Measurements from ENCODE around the gene ACCSL.

The ACCSL gene

DNA sequence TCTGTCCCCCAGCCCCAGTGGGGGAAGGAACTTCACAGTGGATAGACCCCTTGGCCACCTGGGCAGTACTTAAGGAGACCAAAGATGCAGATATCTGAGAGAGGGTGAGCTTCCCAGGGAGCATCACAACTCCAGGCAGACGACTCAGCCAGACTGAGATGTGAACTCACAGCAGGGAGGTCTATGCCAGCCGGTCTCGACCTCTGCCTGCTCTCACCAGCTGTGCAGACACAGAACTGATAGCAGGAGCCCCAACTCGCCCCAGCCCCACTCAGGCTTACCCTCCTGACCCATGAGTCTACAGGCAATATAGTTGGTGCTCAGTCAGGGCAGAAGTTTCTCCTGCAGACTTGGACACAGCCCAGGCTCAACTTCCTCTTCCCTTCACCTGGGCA lies 29.7 kb upstream of the ACCSL start:
- no peak for DNase-seq (ENCODE audit: low read depth, low spot score)

DNA sequence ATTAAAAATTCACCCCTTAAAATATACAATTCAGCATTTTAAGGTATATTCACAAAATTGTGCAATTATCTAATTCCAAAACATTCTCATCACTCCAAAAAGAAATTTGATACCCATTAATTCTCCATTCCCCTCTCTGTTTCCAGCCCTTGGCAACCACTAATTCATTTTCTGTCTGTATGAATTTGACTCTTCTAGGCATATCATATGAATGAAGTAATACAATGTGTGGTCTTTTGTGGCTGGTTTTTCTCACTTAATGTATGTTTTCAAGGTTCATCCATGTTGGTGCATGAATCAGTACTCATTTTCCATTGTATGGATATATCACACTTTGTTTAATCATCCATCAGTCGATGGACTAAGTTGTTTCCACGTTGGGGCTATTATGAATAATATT lies 29.0 kb upstream of the ACCSL start:
- DNase-seq (ENCODE audit: low read depth, low spot score) = no peak

GRCh38 chr11:44024977-44025376 lies 22.8 kb upstream of the ACCSL start:
- DNase-seq (ENCODE audit: low read depth, low spot score) = no peak

- no peak for DNase-seq (ENCODE audit: low read depth, low spot score)
Observed at GRCh38 chr11:44025727-44026126, 22.1 kb upstream of the ACCSL start.

DNA sequence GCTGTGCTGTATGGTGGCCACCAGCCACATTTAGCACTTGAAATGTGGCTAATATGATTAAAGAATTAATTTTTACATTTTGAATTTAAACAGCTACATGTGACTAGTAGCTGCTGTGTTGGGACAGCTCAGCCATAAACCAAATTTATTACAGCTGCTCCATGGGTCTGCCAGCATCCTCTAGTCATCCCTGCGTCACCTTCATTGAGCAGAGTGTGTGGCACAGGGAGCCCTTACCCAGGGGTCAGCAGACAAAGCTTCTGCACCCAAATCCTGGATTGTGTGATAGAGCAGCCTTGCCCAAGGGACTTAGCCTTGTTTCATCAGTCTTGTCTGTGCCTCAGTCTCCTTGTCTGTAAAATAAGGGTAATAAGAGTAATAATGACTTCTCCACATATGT lies 19.4 kb upstream of the ACCSL start:
- no peak for DNase-seq (ENCODE audit: low read depth, low spot score)

DNA sequence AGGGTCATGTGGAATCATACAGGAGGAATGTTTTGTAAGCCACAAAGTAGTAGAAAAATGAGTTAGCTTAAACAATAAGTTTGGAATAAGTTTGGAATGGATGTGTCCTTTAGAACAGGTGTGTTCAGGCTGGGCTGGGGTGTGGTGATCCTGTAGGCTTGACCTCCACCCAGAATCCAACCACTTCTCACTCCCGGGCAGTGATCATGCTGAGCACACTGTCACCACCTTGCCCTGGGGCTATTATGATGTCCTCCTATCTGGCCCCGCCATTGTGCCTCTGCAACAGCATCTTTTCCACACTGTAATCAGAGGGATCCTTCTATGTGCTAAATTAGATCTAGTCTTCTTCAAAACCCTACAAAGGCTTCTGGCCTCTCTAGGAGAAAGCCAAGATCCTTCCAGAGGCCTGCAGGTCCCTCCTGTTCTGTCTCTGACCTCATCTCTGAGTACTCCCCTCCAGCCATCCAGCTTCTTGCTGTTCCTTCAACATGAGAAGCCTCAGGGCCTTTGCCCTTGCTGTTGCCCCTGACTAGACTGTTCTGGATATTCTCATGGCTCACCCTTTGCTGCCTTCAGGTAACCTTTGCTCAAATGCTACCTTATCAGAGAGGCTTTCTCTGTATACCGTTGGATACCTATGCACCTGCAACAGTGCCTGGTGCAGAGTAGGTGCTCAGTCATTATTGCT lies 18.8 kb upstream of the ACCSL start:
- DNase-seq (ENCODE audit: low read depth, low spot score) = no peak

DNA sequence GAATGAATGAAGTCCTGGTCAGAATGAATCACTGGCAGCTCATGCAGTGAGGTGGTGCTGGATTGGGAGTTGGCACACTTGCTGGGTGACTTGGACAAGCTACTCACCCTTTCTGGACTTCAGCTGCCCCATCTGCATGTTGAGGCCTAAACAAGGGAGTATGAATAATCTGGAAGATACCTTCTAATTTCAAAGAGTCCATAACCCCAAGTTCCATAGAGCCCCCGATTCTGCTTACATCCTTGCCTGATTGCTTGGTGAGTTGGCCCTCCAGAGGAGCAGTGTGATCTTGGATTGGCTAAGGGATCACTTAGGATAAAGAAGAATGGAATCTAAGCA lies 18.3 kb upstream of the ACCSL start:
- DNase-seq (ENCODE audit: low read depth, low spot score) = no peak

DNA sequence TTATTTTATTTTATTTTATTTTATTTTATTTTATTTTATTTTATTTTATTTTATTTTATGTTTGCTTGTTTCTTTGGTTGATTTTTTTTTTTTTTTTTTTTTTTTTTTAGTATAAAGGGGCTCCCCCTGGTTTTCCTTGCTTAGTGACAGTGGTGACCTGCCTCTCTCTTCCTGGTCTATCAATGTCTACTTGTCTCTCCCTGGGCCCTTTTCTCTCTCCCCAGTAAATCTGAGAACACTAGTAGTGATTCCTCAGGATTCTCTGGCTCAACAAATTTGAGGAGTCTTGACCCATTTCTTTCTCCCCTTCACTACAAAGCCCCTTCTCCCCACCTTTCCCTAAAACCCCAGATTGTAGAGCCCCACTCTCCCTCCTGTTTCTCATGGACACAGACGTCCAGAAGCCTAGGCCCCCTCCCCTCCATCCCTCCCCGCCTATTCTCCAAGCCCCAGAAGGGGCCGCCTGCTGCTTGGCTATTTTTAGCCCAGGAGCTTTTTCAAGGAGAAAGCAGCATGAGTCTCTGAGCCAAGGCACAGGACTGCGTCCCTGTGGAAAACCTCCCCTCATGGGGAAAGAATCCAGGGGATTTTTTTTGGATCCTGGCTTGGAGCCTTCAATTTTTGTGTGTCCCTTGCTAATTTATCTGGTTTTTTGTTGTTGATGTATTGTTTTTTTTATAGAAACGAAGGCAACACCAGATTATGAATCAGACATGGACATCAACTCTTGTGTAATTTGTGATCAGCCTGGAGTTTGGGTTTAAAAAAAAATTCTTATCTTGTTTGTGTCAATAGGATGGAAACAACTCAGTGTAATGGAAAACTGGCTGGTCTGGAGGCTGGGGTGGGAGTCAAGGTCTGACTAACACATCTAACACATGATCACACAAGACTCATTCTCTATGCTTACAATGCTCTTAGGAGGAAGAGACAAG lies 17.5 kb upstream of the ACCSL start:
- no peak for DNase-seq (ENCODE audit: low read depth, low spot score)

- DNase-seq (ENCODE audit: low read depth, low spot score) = no peak
Observed at GRCh38 chr11:44030996-44031395, 16.8 kb upstream of the ACCSL start.

- no peak for DNase-seq (ENCODE audit: low read depth, low spot score)
Observed at GRCh38 chr11:44031549-44031948, 16.2 kb upstream of the ACCSL start.

- DNase-seq (ENCODE audit: low read depth, low spot score) = peak; percentile 29
Observed at GRCh38 chr11:44032299-44033085, 15.3 kb upstream of the ACCSL start.

DNA sequence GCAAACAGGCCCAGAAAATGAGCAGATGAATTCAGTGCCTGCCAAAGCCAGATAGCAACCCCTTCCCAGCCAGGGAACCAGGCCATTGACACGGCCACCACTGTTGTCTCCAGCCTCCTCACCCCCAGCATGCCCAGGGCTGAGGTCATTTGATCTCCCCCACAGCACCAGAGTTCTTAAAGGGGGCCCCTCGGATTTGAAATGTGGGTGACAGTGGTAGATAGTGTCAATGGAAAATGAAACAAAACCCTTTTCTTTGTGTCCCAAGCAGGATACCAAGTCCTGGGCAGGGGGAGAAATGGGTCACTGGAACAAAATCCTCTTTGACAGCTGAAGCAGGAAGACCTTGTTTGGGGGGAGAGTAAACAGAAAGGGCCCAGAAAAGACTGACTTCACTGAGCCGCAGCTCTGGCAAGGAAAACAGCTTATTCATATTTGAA lies 14.3 kb upstream of the ACCSL start:
- no peak for DNase-seq (ENCODE audit: low read depth, low spot score)

DNA sequence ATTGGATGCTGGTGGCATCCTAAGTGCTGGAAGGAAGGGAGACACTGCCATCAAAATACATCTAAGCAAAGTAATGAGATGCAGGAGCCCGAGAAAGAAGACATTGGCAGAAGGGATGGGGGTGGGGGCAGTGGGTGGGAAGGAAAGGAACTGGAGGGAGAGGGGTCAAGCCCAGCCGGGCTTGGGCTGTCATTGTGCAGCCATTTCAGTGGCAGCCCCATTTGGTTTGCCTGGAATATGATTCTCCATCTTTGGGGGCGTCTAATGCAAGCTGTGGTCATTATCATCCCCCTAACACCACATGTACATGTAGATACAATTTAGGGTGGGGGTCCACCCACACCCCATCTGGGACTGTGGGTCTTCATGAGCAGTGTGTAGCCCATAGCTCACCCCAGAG lies 13.9 kb upstream of the ACCSL start:
- no peak for DNase-seq (ENCODE audit: low read depth, low spot score)

- no peak for DNase-seq (ENCODE audit: low read depth, low spot score)
Observed at GRCh38 chr11:44034639-44035038, 13.1 kb upstream of the ACCSL start.

- DNase-seq (ENCODE audit: low read depth, low spot score) = peak; percentile 37
Observed at GRCh38 chr11:44036811-44037657, 10.7 kb upstream of the ACCSL start.

- DNase-seq (ENCODE audit: low read depth, low spot score) = no peak
Observed at GRCh38 chr11:44037658-44037998, 10.2 kb upstream of the ACCSL start.

DNA sequence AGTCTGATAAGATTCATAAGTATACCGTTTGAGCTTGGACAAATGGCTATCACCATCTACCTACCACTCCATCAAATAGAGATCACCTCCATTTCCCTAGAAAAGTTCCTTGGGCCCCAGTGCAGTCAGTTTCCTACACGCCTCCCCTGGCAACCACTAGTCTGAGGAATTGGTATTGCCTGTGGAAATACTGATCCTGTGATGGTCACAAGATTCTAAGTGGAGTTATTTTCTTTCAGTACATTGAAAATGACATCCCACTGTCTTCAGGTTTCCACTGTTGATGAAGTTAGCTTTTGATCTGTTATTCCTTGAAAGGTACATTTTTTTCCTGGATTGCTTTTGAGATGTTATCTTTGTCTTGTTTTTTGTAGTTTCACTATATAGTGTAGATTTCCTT lies 4.6 kb upstream of the ACCSL start:
- no peak for DNase-seq (ENCODE audit: low read depth, low spot score)

GRCh38 chr11:44046182-44046581 lies 1.6 kb upstream of the ACCSL start:
- no peak for DNase-seq (ENCODE audit: low read depth, low spot score)

DNA sequence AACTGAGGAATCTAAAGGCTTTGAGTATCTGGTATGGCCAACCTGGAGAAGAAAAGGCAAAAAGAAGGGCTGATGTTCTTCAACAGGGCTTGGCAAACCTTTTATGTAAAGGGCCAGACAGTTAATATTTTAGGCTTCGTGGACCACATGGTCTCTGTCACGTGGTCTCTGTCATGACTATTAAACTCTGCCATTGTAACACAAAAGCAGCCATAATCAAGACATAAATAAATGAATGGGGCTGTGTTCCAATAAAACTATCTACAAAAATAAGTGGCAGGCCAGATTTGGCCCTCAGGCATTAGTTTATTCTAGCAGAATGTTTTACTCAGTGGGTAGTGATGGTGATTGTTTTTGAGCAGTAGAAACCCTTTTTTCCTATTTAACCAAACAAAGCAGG lies 483 bp upstream of the ACCSL start:
- no peak for DNase-seq (ENCODE audit: low read depth, low spot score)

GRCh38 chr11:44049832-44050231 lies 2.1 kb downstream of the ACCSL start:
- no peak for DNase-seq (ENCODE audit: low read depth, low spot score)

GRCh38 chr11:44051171-44051570 lies 3.4 kb downstream of the ACCSL start:
- no peak for DNase-seq (ENCODE audit: low read depth, low spot score)

DNA sequence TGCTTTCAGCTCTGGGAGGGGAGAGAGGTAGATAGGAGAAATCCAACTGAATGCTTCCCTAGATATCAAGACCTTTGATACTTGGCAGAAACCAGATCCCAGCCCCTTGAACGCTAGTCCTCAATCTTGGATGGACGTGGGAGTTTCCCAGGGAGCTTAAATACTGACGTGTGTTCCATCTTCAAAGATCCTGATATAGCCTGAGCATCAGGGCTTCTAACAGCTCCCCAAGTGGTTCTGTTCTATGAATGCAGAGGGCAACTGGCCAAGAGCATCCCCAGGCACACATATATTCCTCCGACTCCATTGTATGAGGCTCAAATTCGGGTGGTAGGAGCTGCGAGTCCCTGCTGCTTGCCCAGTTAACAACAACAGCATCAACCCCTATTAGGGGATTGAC lies 9.6 kb downstream of the ACCSL start:
- DNase-seq (ENCODE audit: low read depth, low spot score) = no peak
